Measurements from ENCODE around the gene ANKMY2. TPM values are rescaled to one million over a fixed set of nuclear protein-coding genes. Genes with fewer than 3 reads are reported as not detected.

The ANKMY2 gene
- total RNA-seq, 1 donor from 2014 or later = 5.5 TPM

GRCh38 chr7:16655394-16655793, 9.8 kb upstream of the ANKMY2 start:
- DNase-seq (ENCODE audit: low read depth) (no peak), FAIRE-seq (no peak)
- H3K36me3 ChIP-seq (ENCODE audit: control insufficient read depth, insufficient read depth, low read length) = no peaks in the 10 kb centered on the region

GRCh38 chr7:16652888-16653287, 7.3 kb upstream of the ANKMY2 start:
- no peaks in the 10 kb centered on the region for H3K27me3 ChIP-seq (ENCODE audit: control insufficient read depth, insufficient read depth, low read length)
- no peaks in the 10 kb centered on the region for H3K36me3 ChIP-seq (ENCODE audit: control insufficient read depth, insufficient read depth, low read length)
- DNase-seq (ENCODE audit: low read depth) = peak; percentile 97
- H3K4me3 ChIP-seq (ENCODE audit: low read depth, low read length) = no peak overlapping the region
- no peak for TF ChIP-seq CTCF (IDR thresholded peaks at IDR 0.05; ENCODE audit: insufficient read depth, low read length, severe bottlenecking)
- FAIRE-seq = no peak

More at GRCh38 chr7:16655394-16655793, 9.8 kb upstream of the ANKMY2 start:
- H3K4me3 ChIP-seq (ENCODE audit: low read depth, low read length) = no peak overlapping the region
- TF ChIP-seq CTCF (IDR thresholded peaks at IDR 0.05; ENCODE audit: insufficient read depth, low read length, severe bottlenecking) = no peak
- H3K27me3 ChIP-seq (ENCODE audit: control insufficient read depth, insufficient read depth, low read length) = no peaks in the 10 kb centered on the region

GRCh38 chr7:16652240-16652583, 6.7 kb upstream of the ANKMY2 start:
- H3K27me3 ChIP-seq (ENCODE audit: control insufficient read depth, insufficient read depth, low read length) = no peaks in the 10 kb centered on the region
- no peak for TF ChIP-seq CTCF (IDR thresholded peaks at IDR 0.05; ENCODE audit: insufficient read depth, low read length, severe bottlenecking)
- no peak for DNase-seq (ENCODE audit: low read depth)
- H3K4me3 ChIP-seq (ENCODE audit: low read depth, low read length) = no peak overlapping the region
- no peak for FAIRE-seq
- no peaks in the 10 kb centered on the region for H3K36me3 ChIP-seq (ENCODE audit: control insufficient read depth, insufficient read depth, low read length)

- DNase-seq (ENCODE audit: low read depth) = no peak
- TF ChIP-seq CTCF (IDR thresholded peaks at IDR 0.05; ENCODE audit: insufficient read depth, low read length, severe bottlenecking) = no peak
- no peaks in the 10 kb centered on the region for H3K27me3 ChIP-seq (ENCODE audit: control insufficient read depth, insufficient read depth, low read length)
- no peaks in the 10 kb centered on the region for H3K36me3 ChIP-seq (ENCODE audit: control insufficient read depth, insufficient read depth, low read length)
- FAIRE-seq = no peak
- no peak overlapping the region for H3K4me3 ChIP-seq (ENCODE audit: low read depth, low read length)
Measured at GRCh38 chr7:16651396-16652239, 6.1 kb upstream of the ANKMY2 start.

GRCh38 chr7:16650266-16650665, 4.7 kb upstream of the ANKMY2 start:
- DNase-seq (ENCODE audit: low read depth) = peak; percentile 84
- no peaks in the 10 kb centered on the region for H3K27me3 ChIP-seq (ENCODE audit: control insufficient read depth, insufficient read depth, low read length)
- TF ChIP-seq CTCF (IDR thresholded peaks at IDR 0.05; ENCODE audit: insufficient read depth, low read length, severe bottlenecking) = no peak
- no peak for FAIRE-seq
- H3K4me3 ChIP-seq (ENCODE audit: low read depth, low read length) = no peak overlapping the region
- H3K36me3 ChIP-seq (ENCODE audit: control insufficient read depth, insufficient read depth, low read length) = no peaks in the 10 kb centered on the region

GRCh38 chr7:16649196-16649595, 3.6 kb upstream of the ANKMY2 start:
- Histone ChIP-seq H3K27me3 (ENCODE audit: control insufficient read depth, insufficient read depth, low read length) (no peaks in the 10 kb centered on the region), H3K36me3 (ENCODE audit: control insufficient read depth, insufficient read depth, low read length) (no peaks in the 10 kb centered on the region), H3K4me3 (ENCODE audit: low read depth, low read length) (no peak overlapping the region)
- FAIRE-seq (no peak), DNase-seq (ENCODE audit: low read depth) (peak; percentile 67)
- no peak for TF ChIP-seq CTCF (IDR thresholded peaks at IDR 0.05; ENCODE audit: insufficient read depth, low read length, severe bottlenecking)
